Fibroblast of peridontal ligament (primary cell): Measurements from ENCODE around the gene KCNH3.

Experiments used
- DNase-seq: peaks from one replicate; pipeline ENCODE4 v3.0.0-alpha.2; 2010; ENCODE audit errors: extremely low read depth

The KCNH3 gene

DNA sequence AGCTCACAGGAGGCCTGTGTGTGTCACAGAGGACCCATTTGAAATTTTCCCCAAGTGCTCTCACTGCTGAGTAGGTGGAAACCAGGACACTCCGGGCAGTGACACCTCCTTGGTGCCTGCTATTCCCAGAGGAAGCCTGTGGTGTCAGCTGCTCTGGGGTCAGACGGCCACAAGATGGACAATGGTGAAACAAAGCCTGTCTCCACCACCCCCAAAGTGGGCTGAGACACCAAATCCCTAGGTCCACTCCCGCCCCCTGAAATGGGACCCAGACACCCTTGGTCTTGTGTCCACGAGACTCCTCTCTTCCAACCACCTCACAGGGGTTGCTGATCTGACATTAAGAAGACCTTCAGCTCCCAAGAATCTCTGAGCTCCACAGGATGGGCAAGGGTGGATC is 7.0 kb downstream of the KCNH3 start:
- no peak for DNase-seq

DNA sequence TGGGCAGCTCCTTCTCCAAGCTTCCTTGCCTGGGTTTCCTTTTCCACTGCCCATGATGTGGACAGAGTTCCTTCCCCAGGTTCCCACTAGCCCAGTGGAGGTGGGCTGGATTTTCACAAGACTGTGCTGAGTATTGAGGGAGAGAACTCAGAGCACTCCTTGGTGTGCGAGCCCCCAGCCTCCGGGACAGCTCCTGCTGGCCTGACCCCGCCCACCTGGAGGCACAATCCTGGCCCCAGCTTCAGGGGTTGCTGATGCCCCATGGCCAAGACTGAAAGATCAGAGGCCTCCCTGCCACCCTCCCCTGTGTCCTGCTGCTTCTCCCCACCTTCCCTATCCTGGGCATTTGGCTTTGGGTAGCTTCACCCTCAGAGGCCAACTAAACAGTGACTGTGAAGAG is 7.7 kb downstream of the KCNH3 start:
- DNase-seq = no peak

DNA sequence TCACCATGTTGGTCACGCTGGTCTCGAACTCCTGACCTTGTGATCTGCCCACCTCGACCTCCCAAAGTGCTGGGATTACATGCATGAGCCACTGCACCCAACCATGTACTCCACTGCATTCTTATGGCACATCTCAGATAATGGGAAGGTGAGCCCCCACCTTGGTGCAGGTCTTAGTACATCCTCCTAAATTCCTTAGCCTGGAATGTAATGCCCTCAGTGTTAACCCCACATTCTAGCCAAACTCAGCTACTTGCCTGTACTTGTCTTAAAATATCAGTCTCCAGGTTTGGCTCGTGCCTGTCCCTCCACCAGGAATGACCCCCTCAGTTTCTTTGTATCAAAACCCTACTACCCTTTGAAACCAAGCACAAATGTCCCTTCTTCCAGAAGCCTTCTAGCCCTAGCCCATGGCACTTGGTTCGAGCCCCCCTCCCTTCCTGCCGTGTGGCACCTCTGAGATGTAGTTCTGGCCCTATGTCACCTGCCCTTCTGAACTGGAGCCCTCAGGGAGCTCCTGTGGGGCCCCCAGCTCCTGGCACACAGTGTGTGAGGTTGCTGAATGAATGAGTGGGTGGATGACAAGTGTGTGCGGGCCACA is 8.4 kb downstream of the KCNH3 start:
- no peak for DNase-seq

DNA sequence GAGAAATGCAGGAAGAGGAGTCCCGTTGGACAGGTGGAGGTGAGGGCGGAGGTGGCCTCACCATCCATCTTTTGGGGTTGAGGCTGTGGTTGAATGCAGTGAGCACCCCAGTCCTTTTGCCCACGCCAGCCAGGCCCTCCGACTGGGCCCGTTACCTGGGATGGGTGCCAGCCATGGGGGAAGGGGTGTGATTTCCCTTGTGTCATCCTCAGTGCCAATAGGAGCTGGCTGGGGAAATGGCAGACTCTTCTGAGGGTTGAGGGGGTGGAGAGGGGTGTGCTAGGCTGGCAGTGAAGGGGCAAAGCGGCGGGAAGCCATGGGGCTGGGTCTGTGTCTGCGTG is 9.6 kb downstream of the KCNH3 start:
- DNase-seq = no peak

DNA sequence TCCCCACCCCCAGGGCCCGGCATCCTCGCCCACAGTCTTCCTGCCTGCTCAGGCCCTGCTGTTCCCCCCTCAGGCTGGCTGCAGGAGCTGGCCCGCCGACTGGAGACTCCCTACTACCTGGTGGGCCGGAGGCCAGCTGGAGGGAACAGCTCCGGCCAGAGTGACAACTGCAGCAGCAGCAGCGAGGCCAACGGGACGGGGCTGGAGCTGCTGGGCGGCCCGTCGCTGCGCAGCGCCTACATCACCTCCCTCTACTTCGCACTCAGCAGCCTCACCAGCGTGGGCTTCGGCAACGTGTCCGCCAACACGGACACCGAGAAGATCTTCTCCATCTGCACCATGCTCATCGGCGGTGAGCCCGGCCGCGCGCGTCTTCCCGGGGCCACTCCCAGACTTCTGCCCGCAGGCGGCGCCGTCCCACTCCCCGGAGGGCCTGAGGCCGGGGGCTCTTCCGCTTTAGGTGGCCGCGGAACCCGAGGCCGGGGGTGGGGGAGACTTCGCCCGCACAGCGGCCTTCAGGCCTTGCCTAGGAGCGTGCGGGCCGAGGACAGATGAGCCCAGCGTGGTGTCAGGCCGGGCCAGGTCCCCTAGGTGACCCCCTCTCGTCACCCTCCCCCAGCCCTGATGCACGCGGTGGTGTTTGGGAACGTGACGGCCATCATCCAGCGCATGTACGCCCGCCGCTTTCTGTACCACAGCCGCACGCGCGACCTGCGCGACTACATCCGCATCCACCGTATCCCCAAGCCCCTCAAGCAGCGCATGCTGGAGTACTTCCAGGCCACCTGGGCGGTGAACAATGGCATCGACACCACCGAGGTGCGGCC is 10.2 kb downstream of the KCNH3 start:
- no peak for DNase-seq

DNA sequence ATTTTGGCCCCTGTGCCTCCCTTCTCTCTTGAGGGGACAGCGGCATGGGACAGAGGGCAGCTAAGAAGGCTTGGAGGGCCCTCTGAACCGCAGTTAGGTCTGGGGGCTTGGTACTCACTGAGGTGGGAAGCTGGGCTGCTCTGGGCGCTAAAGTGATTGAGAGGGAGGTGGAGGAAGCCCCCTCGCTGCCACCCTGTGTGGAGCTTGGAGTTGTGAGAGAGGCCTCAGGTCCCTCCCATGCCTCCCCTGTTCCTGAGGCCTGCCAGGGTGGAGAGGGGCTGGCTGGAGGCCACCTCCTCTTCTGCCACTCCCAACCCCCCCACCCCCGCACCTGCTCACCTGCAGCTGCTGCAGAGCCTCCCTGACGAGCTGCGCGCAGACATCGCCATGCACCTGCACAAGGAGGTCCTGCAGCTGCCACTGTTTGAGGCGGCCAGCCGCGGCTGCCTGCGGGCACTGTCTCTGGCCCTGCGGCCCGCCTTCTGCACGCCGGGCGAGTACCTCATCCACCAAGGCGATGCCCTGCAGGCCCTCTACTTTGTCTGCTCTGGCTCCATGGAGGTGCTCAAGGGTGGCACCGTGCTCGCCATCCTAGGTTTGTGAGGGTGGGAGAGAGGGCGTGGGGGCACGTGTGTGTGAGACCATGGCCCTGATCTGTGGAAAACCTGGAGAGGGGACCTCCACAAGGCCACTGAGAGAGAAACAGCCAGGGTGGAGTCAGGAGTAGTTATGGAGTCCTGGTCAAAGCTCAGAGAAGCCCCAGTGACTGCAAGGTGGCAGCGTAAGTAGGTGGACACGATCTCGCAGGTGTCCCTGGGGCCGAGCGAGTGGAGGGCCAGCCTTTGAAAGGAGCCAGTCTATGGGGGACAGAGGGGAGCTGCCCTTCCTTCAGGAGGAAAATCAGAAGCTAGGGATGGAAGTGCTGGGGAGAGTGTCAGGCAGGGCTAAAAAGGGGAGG is 11.2 kb downstream of the KCNH3 start:
- DNase-seq = no peak

DNA sequence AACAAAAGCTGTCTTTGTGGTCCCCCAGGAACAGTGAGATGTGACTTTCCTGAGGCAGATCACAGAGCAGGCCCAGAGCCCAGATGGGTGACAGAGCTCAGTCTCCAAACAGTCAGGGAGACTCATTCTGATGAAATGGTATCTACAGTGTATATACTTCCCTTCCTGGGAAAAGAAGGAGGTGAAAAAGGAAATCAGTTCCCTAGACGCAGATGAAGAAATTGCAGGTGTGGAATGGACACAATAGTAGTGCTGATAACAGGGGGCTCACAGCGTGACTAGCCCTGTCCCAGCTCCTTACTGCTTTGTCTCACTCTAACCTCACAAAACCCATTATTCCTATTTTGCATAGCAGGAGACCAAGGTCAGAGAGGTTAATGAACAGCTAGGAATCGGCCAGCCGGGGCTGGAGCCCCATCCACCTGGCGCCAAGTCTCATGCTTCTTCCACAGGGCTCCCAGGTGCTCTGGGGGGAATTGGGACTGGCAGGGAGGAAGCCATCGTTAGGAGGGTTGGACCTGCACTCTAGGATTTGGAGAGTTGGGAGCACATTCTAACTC is 11.9 kb downstream of the KCNH3 start:
- no peak for DNase-seq

DNA sequence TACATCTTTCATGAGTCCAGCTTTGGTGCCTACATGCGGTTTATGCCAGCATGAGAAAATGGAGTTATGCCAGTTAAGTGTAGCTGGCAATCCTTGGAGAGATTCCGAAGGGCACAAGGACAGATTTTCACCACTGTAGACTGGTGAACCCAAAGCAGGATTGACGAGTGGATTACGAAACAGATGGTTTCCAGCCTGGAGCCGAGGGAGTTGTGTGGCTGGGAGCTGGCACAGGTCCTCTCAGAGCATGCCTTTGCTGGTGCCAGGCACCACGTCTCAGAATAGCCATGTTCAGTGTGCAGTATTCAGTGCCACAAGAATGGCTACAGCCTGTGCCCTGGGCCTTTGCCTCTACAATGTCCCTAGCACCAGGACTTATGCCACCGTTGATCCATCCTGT is 13.2 kb downstream of the KCNH3 start:
- peak; percentile 39 for DNase-seq

DNA sequence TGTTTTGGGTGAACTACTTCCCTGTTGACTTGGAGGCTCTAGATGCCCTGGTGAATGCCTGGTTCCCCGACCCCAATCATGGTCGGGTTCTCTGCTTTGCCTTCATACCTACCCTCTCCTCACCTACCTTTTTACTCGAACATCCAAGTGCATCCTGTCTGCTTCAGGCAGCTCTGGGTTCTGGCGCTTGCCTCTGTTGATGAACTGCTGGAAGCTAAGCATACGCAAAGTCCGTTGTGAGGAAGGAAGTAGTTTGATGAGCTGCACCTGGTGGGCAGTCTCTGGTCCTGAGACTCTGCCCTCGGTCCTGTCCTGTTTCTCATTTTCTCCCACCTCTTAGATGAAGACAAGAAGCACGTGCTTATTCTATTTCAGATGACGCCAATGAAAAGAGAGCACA is 13.6 kb downstream of the KCNH3 start:
- no peak for DNase-seq

DNA sequence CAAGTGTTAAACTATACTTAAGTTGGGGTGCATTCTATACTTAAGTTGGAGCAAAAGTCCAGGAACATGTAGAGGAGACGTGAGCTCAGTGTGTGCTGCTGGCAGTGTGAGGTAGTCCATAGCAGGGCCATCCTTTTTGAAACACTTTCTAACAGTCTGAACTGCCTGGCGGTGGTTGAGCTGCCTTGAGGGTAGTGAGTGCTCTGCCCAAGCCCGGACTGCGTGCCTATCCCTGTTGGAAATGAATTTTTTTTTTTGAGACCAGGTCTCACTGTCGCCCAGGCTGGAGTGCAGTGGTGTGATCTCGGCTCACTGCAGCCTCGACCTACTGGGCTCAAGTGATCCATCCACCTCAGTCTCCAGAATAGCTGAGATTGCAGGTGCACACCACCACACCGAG is 14.1 kb downstream of the KCNH3 start:
- DNase-seq = no peak

DNA sequence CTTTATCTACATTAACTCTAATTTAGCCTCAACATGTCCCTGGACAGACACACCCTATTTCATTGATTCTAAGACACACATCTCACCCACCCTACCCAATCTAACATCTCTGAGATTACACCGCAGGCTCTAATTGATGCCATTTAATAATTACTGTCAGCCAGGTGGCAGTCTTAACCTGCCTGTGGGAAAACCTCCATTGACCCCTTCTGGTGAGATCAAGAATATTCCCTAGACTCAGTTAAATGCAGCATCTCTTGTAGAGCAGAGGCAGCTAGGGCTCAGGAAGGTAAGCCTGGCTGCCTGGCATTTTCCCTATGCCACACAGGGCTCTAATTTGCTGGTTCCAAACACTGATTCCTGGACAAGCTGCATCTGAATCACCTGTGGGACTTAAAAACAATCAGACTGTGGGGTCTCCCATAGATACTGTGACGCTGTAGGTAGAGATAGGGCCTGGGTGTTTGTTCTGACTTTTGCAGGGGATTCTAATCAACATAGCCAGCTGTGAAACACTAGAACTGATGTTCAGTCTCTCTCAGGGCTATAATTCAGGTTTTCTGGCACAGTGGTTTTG is 14.8 kb downstream of the KCNH3 start:
- DNase-seq = no peak

DNA sequence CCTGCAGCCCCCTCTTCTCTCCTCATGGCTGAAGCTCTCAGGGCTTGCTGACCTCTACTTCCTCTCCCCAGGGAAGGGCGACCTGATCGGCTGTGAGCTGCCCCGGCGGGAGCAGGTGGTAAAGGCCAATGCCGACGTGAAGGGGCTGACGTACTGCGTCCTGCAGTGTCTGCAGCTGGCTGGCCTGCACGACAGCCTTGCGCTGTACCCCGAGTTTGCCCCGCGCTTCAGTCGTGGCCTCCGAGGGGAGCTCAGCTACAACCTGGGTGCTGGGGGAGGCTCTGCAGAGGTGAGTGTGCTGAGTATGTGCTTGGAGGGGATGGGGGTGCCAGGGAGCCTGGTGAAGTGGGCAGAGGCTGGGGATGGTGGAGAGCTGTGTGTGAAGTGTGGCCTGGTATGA is 15.4 kb downstream of the KCNH3 start:
- no peak for DNase-seq

DNA sequence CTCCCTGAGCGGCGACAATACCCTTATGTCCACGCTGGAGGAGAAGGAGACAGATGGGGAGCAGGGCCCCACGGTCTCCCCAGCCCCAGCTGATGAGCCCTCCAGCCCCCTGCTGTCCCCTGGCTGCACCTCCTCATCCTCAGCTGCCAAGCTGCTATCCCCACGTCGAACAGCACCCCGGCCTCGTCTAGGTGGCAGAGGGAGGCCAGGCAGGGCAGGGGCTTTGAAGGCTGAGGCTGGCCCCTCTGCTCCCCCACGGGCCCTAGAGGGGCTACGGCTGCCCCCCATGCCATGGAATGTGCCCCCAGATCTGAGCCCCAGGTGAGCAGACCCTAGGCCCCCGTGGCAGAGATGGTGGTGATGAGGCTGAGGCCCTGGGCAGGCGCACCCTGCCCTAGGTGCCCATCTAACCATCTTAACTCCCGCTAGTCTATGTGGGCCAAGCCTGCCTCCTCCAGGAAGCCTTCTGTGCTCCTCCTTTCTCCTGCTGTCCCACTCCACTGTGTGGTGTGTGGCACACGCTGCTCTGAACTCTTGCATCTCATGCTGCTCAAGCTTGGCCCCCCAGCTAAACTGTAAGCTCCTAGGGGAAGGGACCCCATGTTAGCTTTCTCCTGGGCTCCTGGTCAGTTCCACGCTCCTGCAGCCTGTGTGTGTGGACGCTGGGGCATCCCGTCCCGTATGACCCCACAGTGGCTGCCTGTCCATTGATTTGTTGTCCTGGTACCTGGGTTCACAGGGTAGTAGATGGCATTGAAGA is 17.0 kb downstream of the KCNH3 start:
- no peak for DNase-seq

DNA sequence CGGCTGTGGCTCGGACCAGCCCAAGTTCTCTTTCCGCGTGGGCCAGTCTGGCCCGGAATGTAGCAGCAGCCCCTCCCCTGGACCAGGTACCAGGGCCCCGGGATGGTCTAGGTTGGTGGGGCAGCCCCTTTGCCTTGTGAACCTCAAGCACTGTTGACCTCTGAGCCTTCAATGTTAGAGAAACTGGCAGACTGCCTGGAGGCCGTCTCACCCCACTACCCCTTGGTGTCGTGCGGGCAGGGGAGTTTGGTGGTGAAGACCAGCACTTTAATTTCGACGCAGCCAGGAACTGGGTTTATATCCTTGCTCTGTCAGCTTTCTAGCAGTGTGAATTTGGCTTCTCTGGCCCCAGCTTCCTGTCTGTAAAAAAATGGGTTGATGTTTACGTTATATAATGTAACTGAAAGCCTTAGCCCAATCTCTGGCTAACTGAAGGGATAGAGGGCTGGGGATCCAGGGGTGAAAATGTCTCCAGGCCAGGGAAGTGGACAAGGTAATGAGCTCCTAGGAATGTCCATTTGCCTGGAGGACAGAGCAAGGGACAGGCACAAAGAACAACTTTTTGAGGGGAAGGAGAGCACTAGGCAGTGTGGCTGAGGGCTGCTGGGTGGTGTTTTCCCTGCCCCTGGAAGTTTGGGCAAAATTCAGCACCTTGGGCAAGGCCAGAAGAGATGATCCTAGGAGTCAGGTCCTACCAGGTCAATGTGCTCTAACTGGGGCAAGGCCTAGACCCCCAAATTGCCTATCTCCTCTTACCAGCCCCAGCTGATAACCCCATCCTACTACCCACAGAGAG is 17.8 kb downstream of the KCNH3 start:
- no peak for DNase-seq

DNA sequence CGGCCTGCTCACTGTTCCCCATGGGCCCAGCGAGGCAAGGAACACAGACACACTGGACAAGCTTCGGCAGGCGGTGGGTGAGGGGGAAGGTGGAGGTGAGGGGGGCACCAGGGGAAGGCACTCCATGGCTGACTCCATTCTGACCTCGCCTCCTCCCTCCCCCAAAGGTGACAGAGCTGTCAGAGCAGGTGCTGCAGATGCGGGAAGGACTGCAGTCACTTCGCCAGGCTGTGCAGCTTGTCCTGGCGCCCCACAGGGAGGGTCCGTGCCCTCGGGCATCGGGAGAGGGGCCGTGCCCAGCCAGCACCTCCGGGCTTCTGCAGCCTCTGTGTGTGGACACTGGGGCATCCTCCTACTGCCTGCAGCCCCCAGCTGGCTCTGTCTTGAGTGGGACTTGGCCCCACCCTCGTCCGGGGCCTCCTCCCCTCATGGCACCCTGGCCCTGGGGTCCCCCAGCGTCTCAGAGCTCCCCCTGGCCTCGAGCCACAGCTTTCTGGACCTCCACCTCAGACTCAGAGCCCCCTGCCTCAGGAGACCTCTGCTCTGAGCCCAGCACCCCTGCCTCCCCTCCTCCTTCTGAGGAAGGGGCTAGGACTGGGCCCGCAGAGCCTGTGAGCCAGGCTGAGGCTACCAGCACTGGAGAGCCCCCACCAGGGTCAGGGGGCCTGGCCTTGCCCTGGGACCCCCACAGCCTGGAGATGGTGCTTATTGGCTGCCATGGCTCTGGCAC is 18.5 kb downstream of the KCNH3 start:
- no peak for DNase-seq

DNA sequence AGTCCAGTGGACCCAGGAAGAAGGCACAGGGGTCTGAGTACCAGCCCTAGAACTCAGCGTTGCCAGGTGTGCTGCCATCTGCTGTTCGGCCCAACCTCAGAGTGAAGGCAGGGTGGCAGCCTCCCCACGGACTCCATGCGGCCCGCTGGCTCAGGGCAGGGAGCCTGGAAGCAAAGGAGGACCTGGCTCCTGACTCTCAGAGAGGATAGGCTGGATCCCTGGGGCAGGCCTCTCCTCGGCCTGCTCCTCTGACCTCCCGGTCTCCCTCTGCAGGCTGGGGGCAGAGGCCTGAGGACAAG is 19.0 kb downstream of the KCNH3 start:
- no peak for DNase-seq

DNA sequence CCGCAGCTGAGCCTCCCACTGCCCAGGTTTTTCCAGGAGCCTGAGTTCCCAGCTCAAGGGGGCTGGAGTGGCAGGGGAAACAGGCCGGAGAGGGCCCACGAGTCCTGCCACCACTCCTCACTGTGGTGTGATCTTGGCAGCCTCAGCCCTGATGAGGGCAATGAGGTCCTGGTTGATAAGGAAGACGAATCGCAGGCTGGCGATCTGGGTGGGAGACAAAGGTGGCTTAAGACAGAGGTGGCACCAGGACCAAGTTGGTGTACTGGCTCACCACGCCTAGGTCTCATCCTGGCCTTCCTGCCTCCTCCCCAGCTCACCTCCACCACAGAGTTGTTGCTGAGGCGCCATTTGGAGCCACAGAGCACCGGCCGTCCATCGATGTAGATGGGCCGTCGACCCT is 19.7 kb downstream of the KCNH3 start:
- no peak for DNase-seq

DNA sequence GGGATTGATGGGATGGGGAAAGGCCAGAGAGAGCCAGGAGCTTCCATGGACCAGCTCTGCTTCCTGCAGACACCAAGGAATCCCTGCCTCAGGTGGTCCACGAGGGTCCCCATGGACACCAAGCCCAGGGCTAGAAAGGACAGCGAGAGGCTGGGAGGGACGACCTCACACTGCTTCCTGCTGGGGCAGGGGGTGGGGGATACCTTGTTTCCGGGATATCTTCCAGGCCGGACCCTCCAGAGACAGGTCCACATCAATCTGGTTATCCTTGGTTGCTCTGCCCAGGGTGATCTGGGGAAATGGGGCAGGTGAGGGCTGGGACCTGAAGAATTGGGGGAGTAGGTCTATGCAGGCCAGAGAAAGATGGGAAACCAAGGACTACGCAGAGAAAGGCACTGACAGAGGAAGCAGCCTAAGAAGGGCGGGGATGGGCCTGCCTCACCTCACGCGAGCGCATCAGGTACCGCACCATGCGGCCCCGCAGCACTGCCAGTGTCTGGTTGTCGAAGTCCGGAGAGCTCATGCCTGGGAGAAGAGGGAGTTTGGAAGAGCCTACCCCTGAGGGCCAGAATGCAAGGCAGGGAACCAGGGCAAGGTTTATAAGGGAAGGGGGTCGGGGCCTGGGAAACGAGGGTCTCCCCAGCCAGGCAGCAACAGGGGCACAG is 20.3 kb downstream of the KCNH3 start:
- DNase-seq = no peak

DNA sequence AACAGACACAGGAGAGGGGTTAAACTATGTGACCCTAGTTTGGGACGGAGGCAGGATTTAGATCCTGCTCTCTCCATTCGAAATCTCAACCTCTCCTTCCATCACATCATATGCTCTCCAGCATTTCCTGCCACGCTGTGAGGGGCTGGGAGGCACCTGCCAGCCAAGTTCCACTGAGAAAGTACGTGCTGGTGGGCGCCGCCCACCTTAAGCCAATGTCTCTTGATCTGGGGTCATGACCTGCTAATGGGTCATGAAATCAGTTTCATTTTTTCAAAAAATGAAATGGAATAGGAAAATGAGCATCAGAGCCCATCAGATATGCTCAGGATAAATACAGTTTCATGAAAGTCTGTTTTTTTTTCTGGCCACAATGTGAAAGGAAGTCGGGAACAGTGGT is 21.9 kb downstream of the KCNH3 start:
- DNase-seq = no peak
